ENCODE results near the gene MYO9A. TPM values are rescaled to one million over a fixed set of nuclear protein-coding genes. Genes with fewer than 3 reads are reported as not detected.

Gene MYO9A
- polyA plus RNA-seq, 3 donors = 3.9 to 6.6 (median 5.0) TPM

DNA sequence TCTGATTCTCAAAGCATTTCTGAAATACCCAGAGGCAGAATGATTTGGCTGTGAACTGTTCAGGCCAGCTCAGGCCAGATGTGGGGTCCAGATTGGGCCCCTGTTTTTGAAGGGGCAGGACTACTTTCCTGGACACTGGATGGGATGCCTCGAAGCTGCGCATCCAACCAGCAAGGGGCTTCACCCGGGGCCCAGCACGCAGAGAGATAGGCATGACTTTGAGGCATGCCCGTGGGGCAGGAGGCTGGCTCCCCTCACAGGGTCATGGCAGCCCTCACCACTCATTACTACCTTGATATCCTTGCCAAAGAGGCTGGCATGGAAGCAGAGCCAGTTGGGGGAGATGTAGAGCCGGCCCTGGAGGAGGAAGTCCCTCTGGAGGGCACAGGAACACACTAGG is 49.5 kb upstream of the MYO9A start:
- intact Hi-C loops (cut with micrococcal nuclease) = no loop called here
- no peak overlapping the region for H3K9ac ChIP-seq (ENCODE audit: insufficient read depth, low read length, poor library complexity, severe bottlenecking)
- no peaks in the 10 kb centered on the region for H3K36me3 ChIP-seq (replicated peaks in 1 of 2; ENCODE audit: control insufficient read depth in 1 of 2, insufficient read depth in 2 of 2, low read length in 2 of 2)
- TF ChIP-seq, protein P1, sequence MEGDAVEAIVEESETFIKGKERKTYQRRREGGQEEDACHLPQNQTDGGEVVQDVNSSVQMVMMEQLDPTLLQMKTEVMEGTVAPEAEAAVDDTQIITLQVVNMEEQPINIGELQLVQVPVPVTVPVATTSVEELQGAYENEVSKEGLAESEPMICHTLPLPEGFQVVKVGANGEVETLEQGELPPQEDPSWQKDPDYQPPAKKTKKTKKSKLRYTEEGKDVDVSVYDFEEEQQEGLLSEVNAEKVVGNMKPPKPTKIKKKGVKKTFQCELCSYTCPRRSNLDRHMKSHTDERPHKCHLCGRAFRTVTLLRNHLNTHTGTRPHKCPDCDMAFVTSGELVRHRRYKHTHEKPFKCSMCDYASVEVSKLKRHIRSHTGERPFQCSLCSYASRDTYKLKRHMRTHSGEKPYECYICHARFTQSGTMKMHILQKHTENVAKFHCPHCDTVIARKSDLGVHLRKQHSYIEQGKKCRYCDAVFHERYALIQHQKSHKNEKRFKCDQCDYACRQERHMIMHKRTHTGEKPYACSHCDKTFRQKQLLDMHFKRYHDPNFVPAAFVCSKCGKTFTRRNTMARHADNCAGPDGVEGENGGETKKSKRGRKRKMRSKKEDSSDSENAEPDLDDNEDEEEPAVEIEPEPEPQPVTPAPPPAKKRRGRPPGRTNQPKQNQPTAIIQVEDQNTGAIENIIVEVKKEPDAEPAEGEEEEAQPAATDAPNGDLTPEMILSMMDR (IDR thresholded peaks at IDR 0.05) = no peak
- H3K36me3 Mint-ChIP-seq = no peaks in the 10 kb centered on the region
- no peaks in the 10 kb centered on the region for H3K4me1 Mint-ChIP-seq
- H3K27ac Mint-ChIP-seq = no peak overlapping the region
- no peaks in the 10 kb centered on the region for H3K79me2 ChIP-seq (ENCODE audit: insufficient read depth, low read length)
- no peak overlapping the region for H3K4me3 ChIP-seq (replicated peaks in 1 of 3; ENCODE audit: low read depth in 2 of 3, low read length in 3 of 3)
- no peaks in the 10 kb centered on the region for H3K9me3 ChIP-seq (replicated peaks in 1 of 2; ENCODE audit: control insufficient read depth in 1 of 2, insufficient read depth in 1 of 2, low read length in 2 of 2)
- no peaks in the 10 kb centered on the region for H3K27me3 ChIP-seq (ENCODE audit: control insufficient read depth in 2 of 2, insufficient read depth in 2 of 2, low read length in 2 of 2)
- no peak overlapping the region for H3K4me2 ChIP-seq (replicated peaks; ENCODE audit: extremely low read depth, low read length, poor library complexity, severe bottlenecking)
- no peak overlapping the region for H3K4me3 Mint-ChIP-seq
- H3K4me1 ChIP-seq (ENCODE audit: control insufficient read depth in 1 of 2, insufficient read depth in 2 of 2, low read length in 2 of 2) = no peaks in the 10 kb centered on the region
- H2AFZ ChIP-seq (ENCODE audit: insufficient read depth, low read depth, low read length, poor library complexity, severe bottlenecking) = no peak overlapping the region
- peaks cover 0 to 1% (median 0%) of the 10 kb centered on the region in 7 donors for H3K9me3 Mint-ChIP-seq
- WGBS (ENCODE audit: insufficient coverage) = 80% methylated on average over 4 of the region's 6 CpGs
- peaks cover 2 to 5% (median 3%) of the 10 kb centered on the region in 3 donors for H3K27me3 Mint-ChIP-seq (ENCODE audit: low read depth in 3 of 3)
- no peaks in the 10 kb centered on the region for H4K20me1 ChIP-seq (ENCODE audit: insufficient read depth, low read length)
- no peak overlapping the region for H3K27ac ChIP-seq (ENCODE audit: low read depth in 1 of 2, low read length in 2 of 2)
- no peak for DNase-seq

DNA sequence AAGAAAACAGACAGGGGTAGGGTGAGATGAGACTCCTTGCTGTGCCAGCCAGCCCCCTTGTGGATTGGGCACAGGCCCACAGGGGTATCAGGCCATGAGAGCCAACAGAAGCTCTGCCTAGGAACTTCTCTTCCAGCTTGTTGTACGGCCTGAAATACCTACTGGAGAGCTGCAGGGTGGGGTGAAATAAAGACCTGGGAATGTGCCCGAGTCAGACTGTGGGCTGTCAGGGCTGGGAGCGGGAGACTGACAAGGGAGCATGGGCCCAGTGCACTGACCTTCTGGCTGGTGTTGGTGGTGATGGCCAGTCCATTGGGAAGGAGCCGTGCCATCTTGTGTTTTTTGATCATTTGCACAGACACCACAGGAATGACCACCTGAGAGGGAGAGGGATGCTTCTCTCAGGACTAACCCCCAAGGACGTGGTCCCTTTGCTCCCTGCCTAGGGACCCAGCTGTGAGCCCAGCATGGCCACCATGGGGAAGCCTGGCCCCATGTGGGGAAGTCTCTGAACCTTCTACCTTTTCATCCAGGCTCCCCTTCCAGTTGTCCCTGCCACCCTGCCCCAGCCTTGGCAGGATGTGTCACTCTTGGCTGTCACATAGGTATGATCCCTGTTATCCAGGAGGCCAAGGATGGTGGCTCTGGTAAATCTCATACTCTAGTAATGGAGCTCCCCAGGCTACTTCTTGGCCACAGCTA is 48.9 kb upstream of the MYO9A start:
- Histone ChIP-seq H3K27me3 (ENCODE audit: control insufficient read depth in 2 of 2, insufficient read depth in 2 of 2, low read length in 2 of 2) (no peaks in the 10 kb centered on the region), H3K27ac (ENCODE audit: low read depth in 1 of 2, low read length in 2 of 2) (no peak overlapping the region), H3K9me3 (replicated peaks in 1 of 2; ENCODE audit: control insufficient read depth in 1 of 2, insufficient read depth in 1 of 2, low read length in 2 of 2) (no peaks in the 10 kb centered on the region), H3K4me3 (replicated peaks in 1 of 3; ENCODE audit: low read depth in 2 of 3, low read length in 3 of 3) (no peak overlapping the region), H3K4me1 (ENCODE audit: control insufficient read depth in 1 of 2, insufficient read depth in 2 of 2, low read length in 2 of 2) (no peaks in the 10 kb centered on the region), H3K36me3 (replicated peaks in 1 of 2; ENCODE audit: control insufficient read depth in 1 of 2, insufficient read depth in 2 of 2, low read length in 2 of 2) (no peaks in the 10 kb centered on the region), H3K79me2 (ENCODE audit: insufficient read depth, low read length) (no peaks in the 10 kb centered on the region), H3K9ac (ENCODE audit: insufficient read depth, low read length, poor library complexity, severe bottlenecking) (no peak overlapping the region), H4K20me1 (ENCODE audit: insufficient read depth, low read length) (no peaks in the 10 kb centered on the region), H3K4me2 (replicated peaks; ENCODE audit: extremely low read depth, low read length, poor library complexity, severe bottlenecking) (no peak overlapping the region), H2AFZ (ENCODE audit: insufficient read depth, low read depth, low read length, poor library complexity, severe bottlenecking) (no peak overlapping the region)
- Mint-ChIP-seq H3K4me3 (no peak overlapping the region), H3K27me3 (ENCODE audit: low read depth in 3 of 3) (peaks cover 2 to 4% (median 3%) of the 10 kb centered on the region in 3 donors), H3K36me3 (no peaks in the 10 kb centered on the region), H3K4me1 (no peaks in the 10 kb centered on the region), H3K27ac (no peak overlapping the region), H3K9me3 (peaks cover 0 to 1% (median 0%) of the 10 kb centered on the region in 7 donors)
- WGBS (ENCODE audit: insufficient coverage) = 89% methylated on average over 2 of the region's 5 CpGs
- intact Hi-C loops (cut with micrococcal nuclease) = no loop called here
- TF ChIP-seq, protein P1 (IDR thresholded peaks at IDR 0.05) = no peak
- DNase-seq = no peak
